NCI-H2196 treated with DMSO at 0.1 percent for 48 hours (cell line): ENCODE results near the gene PSMB2.
"Not testable (repeated sequence)": the region's sequence is repeated elsewhere in the genome, so short reads cannot be mapped to it uniquely, and the experiment has no call there.

Source experiments
- DNase-seq: peaks from one replicate; lab custom pipeline; 2025; ENCODE audit not compliant: unreplicated experiment; lab: John Stamatoyannopoulos, UW

Gene PSMB2

DNA sequence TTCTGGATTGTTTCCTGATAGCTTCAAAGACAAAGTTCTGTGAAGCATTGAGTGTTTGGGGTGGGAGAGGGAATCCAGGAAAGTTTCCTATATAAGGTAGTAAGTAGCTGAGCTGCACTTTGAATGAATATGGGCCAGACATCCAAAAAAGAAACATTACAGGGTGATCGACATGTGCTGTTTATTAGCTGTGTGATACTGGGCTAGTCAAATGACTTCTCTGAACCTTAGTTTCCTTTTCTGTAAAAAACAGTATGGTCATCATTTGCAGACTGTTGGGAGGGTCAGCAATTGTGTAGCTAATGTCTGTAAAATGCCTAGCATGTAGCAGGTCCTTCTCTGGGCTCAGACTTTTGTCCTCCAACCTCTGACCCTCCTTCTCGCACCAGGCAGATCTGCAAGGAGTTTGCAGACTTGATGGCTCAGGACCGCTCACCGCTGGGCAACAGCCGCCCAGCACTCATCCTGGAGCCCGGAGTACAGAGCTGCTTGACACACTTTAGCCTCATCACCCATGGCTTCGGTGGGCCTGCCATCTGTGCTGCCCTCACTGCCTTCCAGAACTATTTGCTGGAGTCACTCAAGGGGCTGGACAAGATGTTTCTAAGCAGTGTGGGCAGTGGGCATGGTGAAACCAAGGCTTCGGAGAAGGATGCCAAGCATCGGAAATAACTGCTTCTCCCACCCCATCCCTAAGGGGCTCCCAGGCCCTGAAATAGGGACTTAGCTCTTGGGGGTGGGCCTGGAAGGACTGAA lies 47.1 kb downstream of the PSMB2 start:
- no peak for DNase-seq

DNA sequence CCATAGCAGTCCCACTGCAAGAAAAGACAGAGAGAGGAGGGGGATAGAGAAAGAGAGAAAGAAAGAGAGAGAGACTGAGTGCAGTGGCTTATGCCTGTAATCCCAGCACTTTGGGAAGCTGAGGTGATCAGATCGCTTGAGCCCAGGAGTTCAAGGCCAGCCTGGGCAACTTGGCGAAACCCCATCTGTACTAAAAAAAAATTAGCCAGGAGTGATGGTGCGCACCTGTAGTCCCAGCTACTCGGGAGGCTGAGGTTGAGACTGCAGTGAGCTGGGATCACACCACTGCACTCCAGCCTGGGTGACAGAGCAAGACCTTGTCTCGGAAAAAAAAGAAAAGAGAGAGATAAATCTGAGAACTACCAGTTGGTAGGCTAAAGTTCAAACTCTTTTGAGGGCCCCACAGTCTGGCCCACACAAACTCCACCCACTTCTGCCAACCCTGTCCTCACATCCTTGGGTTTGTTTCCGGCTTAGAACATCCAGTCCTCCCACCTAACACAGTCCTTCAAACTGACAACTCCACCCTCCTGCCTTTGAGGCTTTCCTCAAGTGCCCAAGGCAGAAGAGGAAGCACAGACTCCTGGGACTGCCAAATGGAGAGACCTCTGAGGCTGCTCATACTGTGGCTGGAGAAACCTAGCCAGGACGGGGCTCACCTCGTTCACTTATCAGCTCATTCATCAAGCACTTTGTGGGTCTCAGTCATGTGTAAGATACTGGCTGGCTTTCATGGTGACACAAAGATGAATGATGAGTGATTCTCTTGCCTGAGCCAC lies 48.1 kb downstream of the PSMB2 start:
- no peak for DNase-seq

DNA sequence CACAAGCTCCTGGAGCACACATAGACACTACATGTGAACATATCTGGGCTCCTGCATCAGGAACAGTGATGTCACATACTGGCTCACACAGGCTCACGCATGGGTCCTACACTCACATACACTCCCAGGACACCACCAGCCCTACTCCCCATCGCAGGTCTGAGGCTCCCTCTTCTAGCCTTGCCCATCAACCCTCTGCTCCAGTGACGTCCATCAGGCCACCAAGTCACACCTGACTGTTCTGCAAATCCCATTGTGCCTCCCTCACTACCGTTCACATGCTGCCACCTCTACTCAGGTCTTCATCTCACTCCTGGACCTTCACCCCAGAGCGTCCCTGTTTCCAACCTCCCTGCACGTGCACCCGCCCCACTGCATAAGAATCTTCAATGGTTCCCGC lies 50.1 kb downstream of the PSMB2 start:
- no peak for DNase-seq

DNA sequence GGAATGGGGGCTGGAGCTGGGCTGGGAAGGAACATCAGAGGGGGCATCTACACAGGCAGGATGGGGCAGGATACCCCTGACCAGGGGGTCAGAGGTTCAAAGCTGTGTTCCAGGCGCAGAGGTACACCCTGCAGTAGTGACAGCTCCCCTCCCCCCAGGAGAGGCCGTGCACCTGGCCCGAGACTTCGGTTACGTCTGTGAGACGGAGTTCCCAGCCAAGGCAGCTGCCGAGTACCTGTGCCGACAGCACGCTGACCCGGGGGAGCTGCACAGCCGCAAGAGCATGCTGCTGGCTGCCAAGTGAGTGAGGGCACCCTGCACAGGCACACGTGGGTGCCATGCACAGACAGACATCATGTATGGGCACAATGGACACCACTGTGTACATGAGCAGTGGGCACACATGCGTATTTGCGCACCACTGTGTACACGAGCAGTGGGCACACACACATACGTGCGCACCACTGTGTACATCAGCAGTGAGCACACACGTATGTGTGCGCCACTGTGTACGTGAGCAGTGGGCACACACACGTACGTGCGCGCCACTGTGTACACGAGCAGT lies 50.8 kb downstream of the PSMB2 start:
- no peak for DNase-seq

DNA sequence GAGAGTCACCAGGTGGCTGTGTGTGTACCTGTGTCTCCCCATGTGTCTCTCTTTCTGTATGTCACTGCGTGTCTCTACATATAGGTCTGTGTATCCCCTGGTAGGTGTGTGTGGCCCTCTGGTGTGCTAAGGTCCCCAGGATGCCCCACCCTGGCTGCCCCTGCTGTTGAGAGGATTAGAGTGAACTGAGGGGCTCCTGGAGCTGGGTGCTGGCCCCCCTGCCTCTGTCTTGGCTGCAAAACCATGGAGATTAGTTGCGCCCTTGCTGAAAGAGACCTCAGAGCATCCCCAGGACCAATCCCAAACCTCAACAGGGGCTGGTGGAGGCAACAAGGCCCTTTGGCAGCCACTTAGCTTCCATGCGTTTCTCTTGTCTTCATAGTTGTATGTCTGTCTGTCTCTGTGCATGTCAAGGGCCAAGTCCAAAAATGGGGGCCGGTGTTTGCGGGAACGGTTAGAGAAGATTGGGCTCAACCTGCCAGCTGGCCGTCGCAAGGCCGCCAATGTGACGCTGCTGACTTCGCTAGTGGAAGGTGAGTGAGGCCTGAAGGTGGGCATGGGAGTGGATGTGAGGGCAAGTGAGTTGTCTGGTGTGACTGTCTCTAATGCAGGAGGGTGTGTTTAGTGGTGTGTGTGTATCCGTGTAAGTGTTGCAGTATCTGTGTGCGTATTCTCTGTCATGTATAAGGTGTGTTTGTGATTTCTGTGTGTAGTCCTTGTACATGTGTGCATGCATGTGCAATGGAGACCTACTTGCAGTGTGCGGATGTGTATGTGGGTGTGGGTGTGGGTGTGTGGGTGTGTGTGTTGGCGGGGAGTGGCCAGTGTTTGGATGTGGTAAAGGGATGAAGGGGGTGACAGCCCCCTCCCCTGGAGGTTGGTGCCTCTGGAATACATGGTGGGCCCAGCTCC lies 51.6 kb downstream of the PSMB2 start:
- no peak for DNase-seq

DNA sequence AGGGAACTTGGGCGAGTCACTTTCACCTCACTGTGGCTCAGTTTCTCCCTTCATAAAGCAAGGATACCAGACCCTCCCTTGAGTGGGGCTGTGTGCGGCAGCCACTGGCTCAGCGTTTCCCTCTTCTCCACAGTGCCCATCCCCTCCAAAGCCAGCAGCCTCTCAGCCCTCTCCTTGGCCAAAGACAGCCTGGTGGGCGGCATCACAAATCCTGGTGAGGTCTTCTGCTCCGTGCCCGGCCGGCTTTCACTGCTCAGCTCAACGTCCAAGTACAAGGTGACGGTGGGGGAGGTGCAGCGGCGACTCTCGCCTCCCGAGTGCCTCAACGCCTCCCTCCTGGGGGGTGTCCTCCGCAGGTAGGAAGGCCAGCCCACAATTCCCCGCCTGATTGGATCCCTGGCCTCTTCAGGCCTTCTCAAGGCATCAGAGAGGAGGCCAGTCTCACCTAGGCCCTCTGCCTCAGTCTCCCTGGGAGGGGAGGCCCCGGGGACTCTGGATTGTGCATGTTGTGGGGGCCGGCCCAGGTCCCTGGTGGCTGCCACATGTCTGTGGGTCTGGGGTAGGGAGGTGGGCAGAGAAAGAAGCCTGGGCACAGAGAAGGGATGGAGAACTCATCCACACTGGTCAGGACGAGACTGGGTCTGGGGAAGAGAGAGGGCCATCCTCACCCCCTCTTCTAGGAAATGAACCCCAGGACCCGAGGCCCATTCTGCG lies 53.0 kb downstream of the PSMB2 start:
- DNase-seq = no peak

DNA sequence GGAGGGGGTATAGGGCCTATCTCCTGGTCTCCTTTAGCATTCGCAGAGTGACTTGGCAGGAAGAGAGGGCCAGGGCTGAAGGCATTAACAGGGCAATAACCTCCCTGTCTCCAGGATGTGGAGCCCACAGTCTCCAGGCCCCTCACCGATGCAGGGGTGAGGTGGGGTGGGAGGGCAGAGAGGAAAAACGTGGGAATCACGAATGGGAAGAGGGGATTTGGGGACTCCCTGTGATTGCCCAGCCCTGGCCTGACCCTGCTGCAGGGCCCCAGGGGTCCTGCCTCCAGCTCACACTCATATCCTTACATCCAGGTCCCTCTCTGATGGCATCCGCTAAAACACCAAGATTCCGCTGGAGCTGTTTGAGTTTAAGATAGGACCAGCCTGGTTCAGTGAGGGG lies 53.6 kb downstream of the PSMB2 start:
- no peak for DNase-seq

DNA sequence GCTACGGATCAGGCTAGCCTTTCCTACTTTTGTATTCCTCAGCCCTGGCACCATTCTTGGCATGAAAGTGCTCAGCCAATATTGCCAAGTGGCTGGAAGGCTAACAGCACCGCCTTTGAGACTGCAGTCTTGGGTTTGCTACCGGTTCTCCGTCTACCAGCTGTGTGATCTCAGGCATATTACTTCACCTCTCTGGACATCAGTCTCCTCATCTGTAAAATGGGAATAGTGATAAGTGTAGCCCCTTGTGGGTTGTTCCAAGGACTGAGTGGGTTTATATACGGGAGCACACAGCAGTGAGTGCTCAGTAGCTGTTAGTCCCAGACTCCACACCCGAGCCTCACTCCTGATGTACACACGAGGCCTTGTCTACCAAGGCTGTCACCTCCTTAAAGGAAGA lies 54.5 kb downstream of the PSMB2 start:
- no peak for DNase-seq

DNA sequence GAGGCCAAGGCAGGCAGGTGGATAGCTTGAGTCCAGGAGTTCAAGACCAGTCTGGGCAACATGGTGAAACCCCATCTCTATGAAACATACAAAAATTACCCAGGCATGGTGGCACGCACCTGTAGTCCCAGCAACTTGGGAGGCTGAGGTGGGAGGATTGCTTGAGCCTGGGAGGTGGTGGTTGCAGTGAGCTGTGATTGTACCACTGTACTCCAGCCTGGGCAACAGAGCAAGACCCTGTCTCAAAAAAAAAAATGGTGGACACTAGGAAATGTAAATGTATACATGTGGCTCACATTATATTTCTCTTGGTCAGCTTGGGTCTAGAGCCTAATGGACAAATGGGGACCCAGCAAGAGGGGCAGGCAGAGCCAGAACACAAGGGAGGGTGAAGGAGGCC lies 55.5 kb downstream of the PSMB2 start:
- not testable (repeated sequence) for DNase-seq

DNA sequence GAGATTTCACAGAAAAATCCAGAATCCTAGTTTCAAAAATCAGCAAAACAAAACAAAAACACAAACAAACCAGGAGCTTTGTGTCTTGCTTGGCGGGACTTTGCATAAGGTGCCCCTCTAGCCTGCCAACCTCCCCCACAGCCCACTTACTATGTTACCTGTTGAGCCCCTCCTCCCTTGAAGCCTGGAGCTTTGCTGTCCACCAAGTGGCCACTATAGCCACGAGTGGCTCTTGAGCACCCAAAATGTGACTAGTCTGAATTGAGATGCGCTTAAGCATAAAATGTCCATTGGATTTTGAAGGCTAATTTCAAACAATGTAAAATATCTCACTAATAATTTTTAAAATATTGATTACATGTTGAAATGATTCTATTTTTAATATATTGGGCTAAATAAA lies 56.0 kb downstream of the PSMB2 start:
- DNase-seq = no peak

DNA sequence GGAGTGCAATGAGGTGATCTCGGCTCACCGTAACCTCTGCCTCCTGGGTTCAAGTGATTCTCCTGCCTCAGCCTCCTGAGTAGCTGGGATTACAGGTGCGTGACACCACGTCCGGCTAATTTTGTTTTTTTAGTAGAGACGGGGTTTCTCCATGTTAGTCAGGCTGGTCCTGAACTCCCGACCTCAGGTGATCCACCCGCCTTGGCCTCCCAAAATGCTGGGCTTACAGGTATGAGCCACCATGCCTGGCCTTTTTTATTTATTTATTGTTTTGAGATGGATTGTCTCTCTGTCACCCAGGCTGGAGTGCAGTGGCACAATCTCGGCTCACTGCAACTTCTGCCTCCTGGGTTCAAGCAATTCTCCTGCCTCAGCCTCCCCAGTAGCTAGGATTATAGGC lies 59.7 kb downstream of the PSMB2 start:
- not testable (repeated sequence) for DNase-seq

DNA sequence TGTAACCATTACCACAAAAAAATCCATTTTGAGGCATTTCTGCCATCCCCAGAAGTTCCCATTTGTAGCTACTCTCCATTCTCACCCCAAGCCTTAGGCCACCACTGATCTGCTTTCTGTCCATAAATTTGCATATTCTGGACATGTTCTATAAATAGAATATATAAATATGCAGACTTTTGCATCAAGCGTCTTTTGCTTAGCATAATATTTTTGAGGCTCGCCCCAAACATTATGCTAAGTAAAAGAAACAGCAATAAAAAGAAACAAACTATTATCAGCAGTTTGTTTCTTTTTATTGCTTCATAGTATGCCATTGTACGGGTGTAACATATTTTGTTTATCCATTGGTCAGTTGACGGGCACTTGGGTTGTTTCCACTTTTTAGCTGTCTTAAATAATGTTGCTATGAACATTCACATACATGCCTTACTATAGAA lies 60.4 kb downstream of the PSMB2 start:
- DNase-seq = no peak

DNA sequence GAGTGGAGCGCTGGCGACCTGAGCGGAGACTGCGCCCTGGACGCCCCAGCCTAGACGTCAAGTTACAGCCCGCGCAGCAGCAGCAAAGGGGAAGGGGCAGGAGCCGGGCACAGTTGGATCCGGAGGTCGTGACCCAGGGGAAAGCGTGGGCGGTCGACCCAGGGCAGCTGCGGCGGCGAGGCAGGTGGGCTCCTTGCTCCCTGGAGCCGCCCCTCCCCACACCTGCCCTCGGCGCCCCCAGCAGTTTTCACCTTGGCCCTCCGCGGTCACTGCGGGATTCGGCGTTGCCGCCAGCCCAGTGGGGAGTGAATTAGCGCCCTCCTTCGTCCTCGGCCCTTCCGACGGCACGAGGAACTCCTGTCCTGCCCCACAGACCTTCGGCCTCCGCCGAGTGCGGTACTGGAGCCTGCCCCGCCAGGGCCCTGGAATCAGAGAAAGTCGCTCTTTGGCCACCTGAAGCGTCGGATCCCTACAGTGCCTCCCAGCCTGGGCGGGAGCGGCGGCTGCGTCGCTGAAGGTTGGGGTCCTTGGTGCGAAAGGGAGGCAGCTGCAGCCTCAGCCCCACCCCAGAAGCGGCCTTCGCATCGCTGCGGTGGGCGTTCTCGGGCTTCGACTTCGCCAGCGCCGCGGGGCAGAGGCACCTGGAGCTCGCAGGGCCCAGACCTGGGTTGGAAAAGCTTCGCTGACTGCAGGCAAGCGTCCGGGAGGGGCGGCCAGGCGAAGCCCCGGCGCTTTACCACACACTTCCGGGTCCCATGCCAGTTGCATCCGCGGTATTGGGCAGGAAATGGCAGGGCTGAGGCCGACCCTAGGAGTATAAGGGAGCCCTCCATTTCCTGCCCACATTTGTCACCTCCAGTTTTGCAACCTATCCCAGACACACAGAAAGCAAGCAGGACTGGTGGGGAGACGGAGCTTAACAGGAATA lies 64.0 kb downstream of the PSMB2 start:
- no peak for DNase-seq

DNA sequence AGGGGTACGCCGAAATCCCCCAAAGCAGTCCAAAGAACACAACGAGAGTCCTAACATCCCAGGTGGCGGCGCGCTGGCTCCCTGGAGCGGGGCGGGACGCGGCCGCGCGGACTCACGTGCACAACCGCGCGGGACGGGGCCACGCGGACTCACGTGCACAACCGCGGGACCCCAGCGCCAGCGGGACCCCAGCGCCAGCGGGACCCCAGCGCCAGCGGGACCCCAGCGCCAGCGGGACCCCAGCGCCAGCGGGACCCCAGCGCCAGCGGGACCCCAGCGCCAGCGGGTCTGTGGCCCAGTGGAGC lies 64.6 kb downstream of the PSMB2 start:
- DNase-seq = not testable (repeated sequence)

DNA sequence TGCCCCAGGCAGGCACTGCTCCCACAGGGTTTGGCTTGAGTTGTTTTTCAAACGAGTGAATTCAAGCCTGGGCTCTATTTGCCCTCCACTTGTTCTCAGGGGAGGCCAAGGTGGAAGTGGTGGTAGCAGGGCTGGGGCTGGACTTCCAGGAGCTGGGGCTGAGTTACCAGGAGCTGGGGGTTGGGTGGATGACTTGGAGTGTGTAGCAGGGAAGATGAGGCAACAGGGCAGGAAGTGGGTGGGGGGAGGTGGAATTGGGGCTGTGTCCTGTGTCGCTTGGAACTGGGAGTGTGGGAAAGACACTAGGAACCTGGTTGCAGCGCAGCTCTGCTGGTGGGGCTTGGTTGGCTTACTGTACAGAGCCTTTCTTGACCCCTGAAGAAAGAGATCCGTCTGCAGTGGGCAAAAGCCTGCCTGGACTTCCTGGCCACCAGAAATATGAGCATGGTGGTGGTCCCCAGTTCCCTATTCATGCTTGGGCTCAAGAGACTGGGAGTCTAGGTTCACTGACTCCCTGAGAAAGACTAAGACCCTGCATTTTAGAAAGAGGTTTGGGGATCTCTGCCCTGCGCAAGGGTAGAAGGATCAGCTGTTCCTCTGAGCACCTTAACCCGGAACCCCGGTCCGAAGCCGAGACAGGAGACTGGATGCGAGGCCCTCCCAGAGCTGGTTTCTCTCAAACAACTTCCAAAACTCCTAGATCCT lies 65.1 kb downstream of the PSMB2 start:
- DNase-seq = no peak

DNA sequence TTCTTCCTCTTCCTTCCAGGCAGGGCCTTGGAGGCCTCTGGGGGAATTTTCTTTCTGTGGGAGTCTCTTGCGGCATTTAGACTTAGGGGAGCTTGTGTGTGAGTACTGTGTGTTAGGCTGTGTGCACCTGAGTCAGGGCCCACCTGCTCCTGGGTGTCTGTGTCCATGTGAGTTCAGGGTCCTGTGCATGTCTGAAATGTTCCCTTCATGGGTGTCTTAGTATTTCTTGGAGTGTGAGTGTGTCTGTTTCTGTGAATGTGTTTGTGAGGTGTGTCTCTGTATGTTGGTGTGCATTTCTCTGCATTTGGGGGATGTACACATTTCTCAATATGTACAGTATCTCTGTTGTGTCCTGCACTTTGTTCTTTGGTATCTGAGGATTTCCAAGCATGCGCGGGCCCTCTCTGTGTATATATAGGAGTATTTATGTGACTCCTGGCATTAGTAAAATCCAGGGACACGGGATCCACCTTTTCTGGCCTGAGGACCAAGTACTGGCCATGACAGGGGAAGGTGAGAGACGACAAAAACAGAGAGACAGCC lies 65.8 kb downstream of the PSMB2 start:
- no peak for DNase-seq

DNA sequence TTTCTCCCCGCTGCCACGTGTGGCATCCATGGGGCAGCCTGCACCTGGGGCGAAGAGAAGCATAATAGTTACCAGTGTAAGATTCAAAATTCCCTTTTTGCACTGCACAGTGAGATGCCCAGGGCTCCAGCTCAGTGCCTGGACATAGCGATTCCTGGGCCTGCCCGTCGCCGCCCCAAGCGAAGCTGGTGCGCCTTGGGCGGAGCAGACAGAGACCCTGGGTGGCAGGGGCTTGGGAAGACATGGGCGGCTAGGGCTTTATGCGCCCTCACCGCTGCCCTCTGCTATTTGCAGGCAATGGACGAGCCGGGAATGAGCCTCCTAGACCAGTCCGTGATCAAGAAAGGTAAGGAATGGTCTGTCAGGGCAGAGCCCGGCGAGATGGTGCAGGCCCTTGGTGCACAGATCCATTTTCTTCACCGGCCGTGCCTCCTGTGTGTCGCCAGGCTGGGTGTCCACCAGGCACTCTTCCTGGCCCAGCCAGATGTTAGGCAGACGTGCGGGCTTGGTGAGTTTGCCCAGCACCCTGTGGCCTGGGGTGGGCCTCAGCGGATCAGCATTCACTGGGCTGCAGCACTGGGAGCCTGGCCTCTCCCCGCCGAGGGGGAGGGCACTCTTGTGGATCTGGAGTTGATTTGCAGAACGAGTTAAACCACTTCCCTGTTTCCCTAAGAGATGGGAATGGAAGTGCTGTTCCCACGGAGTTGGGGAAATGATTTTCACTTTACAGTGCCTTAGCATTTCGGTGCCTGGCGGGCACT lies 66.5 kb downstream of the PSMB2 start:
- no peak for DNase-seq

DNA sequence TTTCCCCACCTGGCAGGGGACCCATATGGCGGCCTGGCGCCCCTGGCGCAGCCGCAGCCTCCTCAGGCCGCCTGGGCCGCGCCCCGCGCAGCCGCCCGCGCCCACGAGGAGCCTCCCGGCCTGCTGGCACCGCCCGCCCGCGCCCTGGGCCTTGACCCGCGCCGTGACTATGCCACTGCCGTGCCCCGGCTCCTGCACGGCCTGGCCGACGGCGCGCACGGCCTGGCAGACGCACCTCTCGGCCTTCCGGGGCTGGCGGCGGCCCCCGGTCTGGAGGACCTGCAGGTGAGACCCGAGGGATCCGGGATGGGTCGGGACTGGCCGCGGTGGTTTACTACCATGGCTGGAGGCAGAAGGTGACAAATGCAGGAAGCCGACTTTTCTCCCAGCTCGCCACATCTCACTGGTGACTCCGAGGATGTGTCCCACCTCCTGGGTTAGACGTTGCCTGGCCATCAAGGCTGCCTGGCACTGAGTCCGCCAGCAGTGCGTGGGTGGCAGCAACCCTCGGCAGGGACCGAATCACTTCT lies 67.1 kb downstream of the PSMB2 start:
- DNase-seq = no peak
